Stomach (tissue), 9 donors: ENCODE results near the gene DZIP1. TPM values are rescaled to one million over a fixed set of nuclear protein-coding genes. Genes with fewer than 3 reads are reported as not detected.

ENCODE experiments used
- DNase-seq, 2 donors: peaks; one replicate each; pipeline versions ENCODE4 v3.0.0 to v3.0.0-alpha.2; 2013 to 2019
- H3K27ac ChIP-seq, 5 donors: fragments of 200-600 bp in 4 of 5; sonication (generic) in 4 of 5; one replicate each; pipeline ENCODE4 v1.5.1; 2013 to 2019; ENCODE audit warnings: mild to moderate bottlenecking in 1 of 5, moderate library complexity in 1 of 5
- H3K27me3 ChIP-seq, 3 donors: fragments of 200-600 bp; sonication (generic); one replicate each; pipeline ENCODE4 v1.5.1; 2017 to 2019; ENCODE audit warnings: mixed run types in 1 of 3
- H3K36me3 ChIP-seq, 4 donors: fragments of 200-600 bp; sonication (generic); 1 replicate in 3 of 4; 2 replicates in 1 of 4; pipeline ENCODE4 v1.5.1; 2016 to 2019
- H3K4me1 ChIP-seq, 4 donors: fragments of 200-600 bp; sonication (generic); one replicate each; pipeline ENCODE4 v1.5.1; 2016 to 2019
- H3K4me3 ChIP-seq, 4 donors: fragments of 200-600 bp; sonication (generic) in 3 of 4; one replicate each; pipeline ENCODE4 v1.5.1; 2016 to 2019; ENCODE audit warnings: mild to moderate bottlenecking in 1 of 4
- H3K9me3 ChIP-seq, 4 donors: fragments of 200-600 bp; sonication (generic); one replicate each; pipeline ENCODE4 v1.5.1; 2016 to 2019
- EP300 ChIP-seq: sonication (generic); formaldehyde crosslinking; IDR thresholded peaks from one replicate; pipeline ENCODE4 v1.6.1; 2017; ENCODE audit warnings: antibody characterized with exemption
- POLR2A ChIP-seq, 4 donors: fragments of 450-650 bp; IDR thresholded peaks; one replicate each; pipeline ENCODE4 v1.6.1; 2016; ENCODE audit warnings: antibody characterized with exemption in 4 of 4, control low read depth in 2 of 4, mild to moderate bottlenecking in 1 of 4, moderate library complexity in 1 of 4
- POLR2AphosphoS5 ChIP-seq, 3 donors: sonication (generic); formaldehyde crosslinking; IDR thresholded peaks; one replicate each; pipeline ENCODE4 v1.6.1; 2016; ENCODE audit warnings: antibody characterized with exemption in 3 of 3
- WGBS, 5 donors: extraction: QIAGEN DNeasy Blood & Tissue Kit in 3 of 5; methylation state at CpG; one replicate each; pipeline versions ENCODE4 v1.1.5 to v1.1.7; 2013 to 2018; 5-methylcytosine and 5-hydroxymethylcytosine counted together
- intact Hi-C: fragments of 100-400 bp; cut with DNase I; formaldehyde crosslinking; loops from one replicate; pipeline ENCODE4 v1.15.1; 2023; ENCODE audit warnings: low total_unique reads
- polyA plus RNA-seq, 3 donors: library from polyadenylated mRNA; stranded (reverse); fragments of 200-250 nt; gene quantifications; one replicate each; pipeline ENCODE4 v1.2.3, GENCODE V29; 2013
- total RNA-seq, 5 donors: library from RNA; depleted of rRNA; stranded (reverse); fragments of >200 nt; gene quantifications; one replicate each; pipeline versions ENCODE4 v1.1.0 to v1.2.3, GENCODE V29; 2014 to 2016
- TF ChIP-seq, protein P1 (sequence below), 7 experiments: fragments of 450-650 bp in 4 of 7; fragments of 200-600 bp in 3 of 7; sonication (generic) in 3 of 7; IDR thresholded peaks; one replicate each; pipeline ENCODE4 v1.5.1; 2016 to 2019; ENCODE audit warnings: antibody characterized with exemption in 7 of 7, control low read depth in 2 of 7, mild to moderate bottlenecking in 1 of 7
- donor health status: healthy with polysubstance abuse.
- donor health status: Bipolar disorder and iron deficiency.
- donor health status: healthy.

DZIP1 gene
- total and polyA plus RNA-seq, 8 donors = 4.7 to 25.2 (median 18.3) TPM

DNA sequence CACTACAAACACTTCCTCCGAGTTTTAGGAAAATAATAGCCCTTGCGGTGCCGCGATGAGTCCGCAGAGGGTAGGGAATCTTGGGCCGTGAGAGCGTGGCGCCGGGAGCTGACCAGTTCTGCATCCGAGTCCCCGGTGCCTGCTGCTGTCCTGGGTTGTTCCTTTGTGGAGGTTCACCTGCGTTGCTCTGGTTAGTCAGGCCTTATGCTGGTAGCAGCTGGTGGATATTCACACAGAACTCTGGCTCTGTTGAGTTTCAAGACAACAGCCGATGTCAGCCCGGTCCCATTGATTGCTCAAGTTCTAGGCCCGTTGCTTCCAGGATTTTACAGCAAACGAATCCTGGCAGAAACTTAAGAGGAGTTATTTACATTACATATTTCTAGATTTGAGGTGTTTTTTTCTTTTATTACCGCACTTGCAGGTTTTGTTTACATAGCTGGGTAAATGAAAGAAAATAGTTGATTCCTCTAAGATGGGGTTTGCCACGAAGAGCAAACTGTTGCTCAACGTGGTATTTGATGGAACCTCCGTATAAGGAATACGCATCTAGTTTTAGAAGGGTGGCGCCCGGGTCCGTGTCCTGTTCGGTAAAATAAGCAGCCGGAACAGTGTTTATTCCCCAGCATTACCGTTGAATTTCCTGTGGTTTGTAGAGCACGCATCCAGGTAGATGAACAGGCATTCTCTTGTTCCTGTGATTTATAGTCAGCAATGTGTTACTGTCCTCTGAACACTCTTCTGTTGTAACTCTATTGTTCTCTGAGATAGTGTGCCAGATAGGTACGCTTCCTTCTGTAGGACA is 90.7 kb downstream of the DZIP1 start:
- peak in 1 of 2 donors; percentile 45 for DNase-seq
- H3K4me1 ChIP-seq = peaks cover 0 to 20% (median 17%) of the 10 kb centered on the region in 4 donors
- WGBS, 5 donors = 26 to 41% (median 31%) methylated on average over 29 of the region's 29 CpGs
- H3K27ac ChIP-seq = no peak overlapping the region
- H3K27me3 ChIP-seq = peaks cover 8 to 73% (median 34%) of the 10 kb centered on the region in 3 donors
- H3K4me3 ChIP-seq = peak overlapping the region in 3 of 4 donors; percentile 13 to 32 (median 16)
- no peaks in the 10 kb centered on the region for H3K36me3 ChIP-seq
- intact Hi-C loops = no loop called here
- H3K9me3 ChIP-seq = no peaks in the 10 kb centered on the region
- TF ChIP-seq, protein P1, sequence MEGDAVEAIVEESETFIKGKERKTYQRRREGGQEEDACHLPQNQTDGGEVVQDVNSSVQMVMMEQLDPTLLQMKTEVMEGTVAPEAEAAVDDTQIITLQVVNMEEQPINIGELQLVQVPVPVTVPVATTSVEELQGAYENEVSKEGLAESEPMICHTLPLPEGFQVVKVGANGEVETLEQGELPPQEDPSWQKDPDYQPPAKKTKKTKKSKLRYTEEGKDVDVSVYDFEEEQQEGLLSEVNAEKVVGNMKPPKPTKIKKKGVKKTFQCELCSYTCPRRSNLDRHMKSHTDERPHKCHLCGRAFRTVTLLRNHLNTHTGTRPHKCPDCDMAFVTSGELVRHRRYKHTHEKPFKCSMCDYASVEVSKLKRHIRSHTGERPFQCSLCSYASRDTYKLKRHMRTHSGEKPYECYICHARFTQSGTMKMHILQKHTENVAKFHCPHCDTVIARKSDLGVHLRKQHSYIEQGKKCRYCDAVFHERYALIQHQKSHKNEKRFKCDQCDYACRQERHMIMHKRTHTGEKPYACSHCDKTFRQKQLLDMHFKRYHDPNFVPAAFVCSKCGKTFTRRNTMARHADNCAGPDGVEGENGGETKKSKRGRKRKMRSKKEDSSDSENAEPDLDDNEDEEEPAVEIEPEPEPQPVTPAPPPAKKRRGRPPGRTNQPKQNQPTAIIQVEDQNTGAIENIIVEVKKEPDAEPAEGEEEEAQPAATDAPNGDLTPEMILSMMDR (IDR thresholded peaks at IDR 0.05) = no peak
- no peak for TF ChIP-seq POLR2A (IDR thresholded peaks at IDR 0.05)
- no peak for TF ChIP-seq EP300
- no peak for TF ChIP-seq POLR2AphosphoS5 (IDR thresholded peaks at IDR 0.05)

DNA sequence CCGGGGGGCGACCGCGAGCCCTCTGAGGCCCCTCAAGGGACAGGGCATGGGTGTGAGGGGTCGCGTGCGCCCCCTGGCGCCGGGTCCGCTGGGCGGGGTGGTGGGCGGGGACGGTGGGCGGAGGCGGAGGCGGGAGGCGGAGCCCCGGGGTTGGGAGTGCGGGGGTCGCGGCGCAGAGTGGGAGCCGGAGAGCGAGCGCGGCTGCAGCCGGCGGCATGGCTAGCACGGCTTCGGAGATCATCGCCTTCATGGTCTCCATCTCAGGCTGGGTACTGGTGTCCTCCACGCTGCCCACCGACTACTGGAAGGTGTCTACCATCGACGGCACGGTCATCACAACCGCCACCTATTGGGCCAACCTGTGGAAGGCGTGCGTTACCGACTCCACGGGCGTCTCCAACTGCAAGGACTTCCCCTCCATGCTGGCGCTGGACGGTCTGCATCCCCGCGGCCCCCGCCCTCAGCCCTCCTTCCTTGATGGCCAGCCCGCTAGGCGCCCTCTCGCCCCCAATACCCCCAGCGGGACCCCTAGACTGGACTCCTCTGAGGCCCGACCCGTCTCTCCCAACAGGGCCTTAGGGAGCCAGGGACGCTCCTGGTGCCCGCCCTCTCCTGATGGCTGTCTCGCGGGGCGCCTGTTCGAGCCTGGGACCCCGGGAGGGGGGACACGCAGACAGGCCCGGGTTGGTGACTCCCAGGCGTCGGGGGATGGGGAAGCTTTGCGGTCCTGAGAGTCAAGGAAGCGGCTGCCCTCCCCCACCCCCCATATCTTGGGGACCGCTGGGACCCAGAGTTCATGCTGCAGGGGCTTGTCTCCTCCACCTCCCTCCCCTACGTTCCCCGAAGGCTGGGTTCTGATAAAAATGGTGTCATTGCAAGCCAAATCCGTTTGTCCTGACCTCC is 91.7 kb downstream of the DZIP1 start, which contains the start of gene CLDN10:
TSS of gene CLDN10 (plus strand) at position 182 of the 903 bp plus-strand sequence. CDS start at position 216, 34 bp downstream.
- Histone ChIP-seq H3K4me1 (peaks cover 0 to 20% (median 17%) of the 10 kb centered on the region in 4 donors), H3K9me3 (no peaks in the 10 kb centered on the region), H3K27me3 (peaks cover 8 to 67% (median 34%) of the 10 kb centered on the region in 3 donors), H3K36me3 (no peaks in the 10 kb centered on the region), H3K27ac (no peak within 1 kb of the TSS), H3K4me3 (peak within 1 kb of the TSS; percentile 13 to 32 (median 18))
- TF ChIP-seq POLR2AphosphoS5 (IDR thresholded peaks at IDR 0.05) (no peak), POLR2A (IDR thresholded peaks at IDR 0.05) (no peak), EP300 (no peak)
- TF ChIP-seq, protein P1 (IDR thresholded peaks at IDR 0.05) = no peak
- DNase-seq = peak in 1 of 2 donors; percentile 72
- WGBS, 5 donors = 4 to 11% (median 5%) methylated on average over 20 to 70 of the region's 70 CpGs
- intact Hi-C loops = no loop called here

DNA sequence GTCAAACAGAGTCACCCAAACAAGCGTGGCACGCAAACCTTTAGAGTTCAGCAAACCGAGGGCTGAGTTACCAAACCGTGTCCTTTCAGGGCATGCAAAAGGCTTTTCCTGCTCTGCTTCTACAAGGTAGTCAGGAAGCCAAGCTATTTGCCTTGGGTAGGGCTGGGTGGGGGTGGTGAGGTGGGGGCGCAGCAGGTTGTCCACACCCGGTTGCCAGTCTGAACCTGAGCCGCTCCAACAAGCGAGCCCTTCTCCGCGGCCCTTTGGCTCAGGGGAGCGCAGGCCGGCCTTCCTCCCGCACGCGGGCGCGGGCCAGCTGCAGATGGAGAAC is 92.3 kb downstream of the DZIP1 start:
- Histone ChIP-seq H3K27me3 (peaks cover 8 to 67% (median 34%) of the 10 kb centered on the region in 3 donors), H3K27ac (no peak overlapping the region), H3K36me3 (no peaks in the 10 kb centered on the region), H3K4me1 (peaks cover 0 to 20% (median 17%) of the 10 kb centered on the region in 4 donors), H3K9me3 (no peaks in the 10 kb centered on the region), H3K4me3 (peak overlapping the region in 3 of 4 donors; percentile 4 to 32 (median 19))
- TF ChIP-seq POLR2A (IDR thresholded peaks at IDR 0.05) = no peak
- TF ChIP-seq EP300 = no peak
- TF ChIP-seq POLR2AphosphoS5 (IDR thresholded peaks at IDR 0.05) = no peak
- TF ChIP-seq, protein P1 (IDR thresholded peaks at IDR 0.05) = no peak
- DNase-seq = no peak
- 18 to 31% (median 22%) methylated on average over 12 to 17 of the region's 17 CpGs for WGBS, 5 donors
- intact Hi-C loops = no loop called here

DNA sequence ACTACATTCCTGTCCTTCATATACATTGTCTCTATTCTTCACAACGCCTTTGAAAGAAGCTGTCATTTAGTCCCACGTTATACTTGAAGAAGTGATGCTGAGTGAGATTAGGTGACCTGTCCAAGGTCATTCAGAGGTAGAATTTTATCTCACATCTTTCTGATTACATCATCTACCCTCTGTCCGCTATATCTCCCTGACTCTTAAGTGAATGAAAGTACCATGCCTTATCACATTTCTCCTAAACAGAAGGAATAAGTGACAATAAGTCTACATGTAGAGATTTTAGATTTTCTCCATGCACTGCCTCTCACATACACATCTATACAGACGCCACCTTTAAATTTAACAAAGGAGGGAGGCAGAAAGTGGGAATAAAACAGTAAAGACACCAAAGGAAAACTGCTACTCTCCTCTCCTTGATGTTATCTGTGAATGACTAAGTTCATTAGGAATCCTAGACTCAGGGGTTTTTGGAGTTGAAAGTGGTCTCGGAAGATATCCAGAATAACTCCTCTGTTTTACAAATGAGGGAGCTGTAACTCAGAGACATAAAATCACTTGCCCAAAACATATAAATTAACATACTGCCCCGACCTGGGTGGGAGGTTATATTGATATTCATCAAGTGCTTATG is 96.9 kb downstream of the DZIP1 start:
- H3K27ac ChIP-seq = no peak overlapping the region
- H3K9me3 ChIP-seq = no peaks in the 10 kb centered on the region
- H3K27me3 ChIP-seq = peaks cover 8 to 52% (median 17%) of the 10 kb centered on the region in 3 donors
- DNase-seq = no peak
- TF ChIP-seq POLR2A (IDR thresholded peaks at IDR 0.05) (no peak), EP300 (no peak), POLR2AphosphoS5 (IDR thresholded peaks at IDR 0.05) (no peak)
- TF ChIP-seq, protein P1 (IDR thresholded peaks at IDR 0.05) = no peak
- H3K4me1 ChIP-seq = peaks cover 0 to 6% (median 5%) of the 10 kb centered on the region in 4 donors
- 52 to 69% (median 60%) methylated on average over 6 of the region's 6 CpGs for WGBS, 5 donors
- intact Hi-C loops = no loop called here
- H3K4me3 ChIP-seq = no peak overlapping the region
- no peaks in the 10 kb centered on the region for H3K36me3 ChIP-seq
